K562 (cell line): ENCODE results near the gene PRRC2B. TPM values are rescaled to one million over a fixed set of nuclear protein-coding genes. Genes with fewer than 3 reads are reported as not detected.
"Not testable (repeated sequence)": the region's sequence is repeated elsewhere in the genome, so short reads cannot be mapped to it uniquely, and the experiment has no call there.

ENCODE experiments used
- ATAC-seq: fragments of 200-7000 bp; cut with Tn5 transposase; 3 replicates; pipeline ENCODE4 v1.9.1; 2020; ENCODE audit warnings: moderate library complexity
- BruUV-seq: library from RNA; stranded (reverse); fragments of 400-500 nt; replicated peaks from 2 replicates; lab custom pipeline; 2021; lab: Mats Ljungman, UMichigan
- CTCF ChIA-PET: fragments of 300-600 bp; formaldehyde crosslinking; extraction: SDS; loops from one replicate; lab custom pipeline; 2021; ENCODE audit warnings: low intra/inter-chr PET ratio; lab: Yijun Ruan, JAX
- POLR2A ChIA-PET: fragments of 300-600, 350-650 bp; sonication (Branson Sonifier 250); formaldehyde crosslinking; extraction: SDS; loops from one replicate; lab custom pipeline; 2021; ENCODE audit warnings: antibody characterized with exemption, inconsistent platforms; lab: Yijun Ruan, JAX
- DNase-seq, 4 experiments: peaks; one replicate each; pipeline versions ENCODE4 v3.0.0 to v3.0.0-alpha.2; 2011 to 2018; ENCODE audit warnings: low spot score in 3 of 4, mixed read lengths in 3 of 4; ENCODE audit errors: extremely low read depth in 1 of 4
- FAIRE-seq: peaks from 2 replicates; lab custom pipeline; 2011; peaks lifted over from hg19 to GRCh38; lab: Jason Lieb, UNC
- H2AFZ ChIP-seq: 2 replicates; pipeline ENCODE4 v1.6.0; 2011; ENCODE audit warnings: low read depth, low read length, control low read depth, inconsistent platforms
- H3K27ac ChIP-seq: fragments of 200-600 bp; 3 replicates; pipeline ENCODE4 v1.8.0; 2011; ENCODE audit warnings: low read depth, mild to moderate bottlenecking, control low read depth, inconsistent platforms, low read length, moderate library complexity, mixed read lengths; ENCODE audit errors: extremely low read depth
- H3K27me3 ChIP-seq, 2 experiments: fragments of 300-600 bp in 1 of 2; 2 replicates in 1 of 2; 3 replicates in 1 of 2; pipeline versions ENCODE4 v1.6.0 to v1.8.0; 2011; ENCODE audit warnings: inconsistent platforms in 2 of 2, low read length in 2 of 2, mild to moderate bottlenecking in 1 of 2, mixed read lengths in 1 of 2, moderate library complexity in 1 of 2; ENCODE audit not compliant: control insufficient read depth in 2 of 2, insufficient read depth in 2 of 2
- H3K36me3 ChIP-seq: fragments of 300-600 bp; 3 replicates; pipeline ENCODE4 v1.8.0; 2011; ENCODE audit warnings: mild to moderate bottlenecking, low read length, inconsistent platforms; ENCODE audit not compliant: control insufficient read depth, insufficient read depth
- H3K4me1 ChIP-seq, 2 experiments: fragments of 200-600 bp in 1 of 2; replicated peaks in 1 of 2; 2 replicates in 1 of 2; 3 replicates in 1 of 2; pipeline versions ENCODE4 v1.5.1 to v1.8.0; 2011; ENCODE audit warnings: inconsistent platforms in 2 of 2, low read length in 2 of 2, mild to moderate bottlenecking in 1 of 2, mixed read lengths in 1 of 2, moderate library complexity in 1 of 2; ENCODE audit not compliant: control insufficient read depth in 2 of 2, insufficient read depth in 2 of 2
- H3K4me2 ChIP-seq: 2 replicates; pipeline ENCODE4 v1.6.1; 2011; ENCODE audit warnings: low read length, control low read depth, inconsistent platforms, mixed read lengths; ENCODE audit not compliant: insufficient read depth
- H3K4me3 ChIP-seq: fragments of 200-600 bp; sonication (generic), shearing (Covaris generic); 2 replicates; pipeline ENCODE4 v1.5.1; 2016; ENCODE audit warnings: control low read depth, inconsistent platforms
- H3K79me2 ChIP-seq: fragments of 200-600 bp; 3 replicates; pipeline ENCODE4 v1.8.0; 2011; ENCODE audit warnings: low read length, inconsistent platforms; ENCODE audit not compliant: control insufficient read depth, insufficient read depth
- H3K9ac ChIP-seq, 2 experiments: 2 replicates each; pipeline versions ENCODE4 v1.6.0 to v1.6.1; 2011; ENCODE audit warnings: low read depth in 2 of 2, low read length in 2 of 2, control low read depth in 1 of 2, inconsistent platforms in 1 of 2, mild to moderate bottlenecking in 1 of 2, mixed read lengths in 1 of 2; ENCODE audit not compliant: insufficient read depth in 1 of 2
- H3K9me1 ChIP-seq: one replicate; pipeline ENCODE4 v1.6.0; 2011; ENCODE audit warnings: inconsistent platforms, mild to moderate bottlenecking, low read length, moderate library complexity; ENCODE audit not compliant: control insufficient read depth, insufficient read depth
- H3K9me3 ChIP-seq: replicated peaks from 2 replicates; pipeline ENCODE4 v1.5.1; 2011; ENCODE audit warnings: low read depth, low read length, inconsistent platforms; ENCODE audit not compliant: control insufficient read depth, insufficient read depth
- H4K20me1 ChIP-seq: replicated peaks from 2 replicates; pipeline ENCODE4 v1.6.1; 2011; ENCODE audit warnings: low read length, inconsistent platforms, mixed read lengths; ENCODE audit not compliant: control insufficient read depth, insufficient read depth
- FOXP4 ChIP-seq: sonication (generic); formaldehyde crosslinking; IDR thresholded peaks from 2 replicates; pipeline ENCODE4 v1.8.0; 2022; ENCODE audit warnings: mild to moderate bottlenecking, missing genetic modification reagents, borderline replicate concordance
- WGBS: fragments of 100-300 bp; shearing (Covaris generic); methylation state at CpG from one replicate; pipeline ENCODE4 v1.1.6; 2016; ENCODE audit warnings: low coverage, mixed read lengths; ENCODE audit not compliant: insufficient coverage; ENCODE audit errors: missing lambda C conversion rate; 5-methylcytosine and 5-hydroxymethylcytosine counted together
- in situ Hi-C: fragments of 300-500 bp; cut with MboI; formaldehyde crosslinking; loops from 4 replicates; pipeline ENCODE4 v1.15.0; 2018; ENCODE audit warnings: inconsistent platforms, mixed read lengths
- intact Hi-C: fragments of 100-400 bp; cut with micrococcal nuclease; formaldehyde crosslinking; loops from 2 replicates; pipeline ENCODE4 v1.14.2; 2022
- polyA plus RNA-seq, 8 experiments: library from polyadenylated mRNA; depleted of rRNA in 4 of 8; stranded (reverse) in 5 of 8; unstranded in 3 of 8; fragments of >200 nt; fragmentation: Nextera tagmentation in 2 of 8; fragmentation: Illumina TruSeq in 1 of 8; extraction: Ambion mirVana in 2 of 8; extraction: Trizol in 1 of 8; gene quantifications; 2 replicates each; pipeline versions ENCODE4 v1.2.1 to v1.2.3, GENCODE V29; 2011 to 2014; ENCODE audit warnings: inconsistent platforms in 1 of 8, missing spikeins in 1 of 8
- total RNA-seq, 7 experiments: library from RNA; depleted of rRNA in 6 of 7; stranded (reverse); fragments of >200 nt in 6 of 7; fragmentation: Illumina TruSeq in 2 of 7; extraction: Trizol in 2 of 7; gene quantifications; 2 replicates each; pipeline versions ENCODE4 v1.2.1 to v1.2.3, GENCODE V29; 2011 to 2021; ENCODE audit warnings: low replicate concordance in 1 of 7

The PRRC2B gene
- total and polyA plus RNA-seq, 9 of the 15 experiments (the other 6 are each of a cell fraction or from before 2014, with no cell fraction given) = 0.34 to 125 (median 30.9) TPM

GRCh38 chr9:131344931-131345535 is 48.9 kb upstream of the PRRC2B start:
- FAIRE-seq, H3K9me1 ChIP-seq, H4K20me1 ChIP-seq, H3K4me2 ChIP-seq, ATAC-seq, H3K27me3 ChIP-seq, CTCF ChIA-PET, H3K79me2 ChIP-seq, BruUV-seq, intact Hi-C loops, H3K4me3 ChIP-seq, H2AFZ ChIP-seq, DNase-seq, H3K9ac ChIP-seq, H3K36me3 ChIP-seq, H3K27ac ChIP-seq, in situ Hi-C loops, H3K9me3 ChIP-seq: not testable (repeated sequence)
- POLR2A ChIA-PET = interaction anchor here (0.6 kb wide), 1 partner anchor 48 kb away, joined by 5 read pairs; no protein-coding TSS in a partner anchor
- H3K4me1 ChIP-seq = peaks cover 3 to 14% of the 10 kb centered on the region in 2 experiments; a peak in 4 of 5 replicates
- 46% methylated on average over 11 of the region's 11 CpGs for WGBS

GRCh38 chr9:131346559-131346958 is 47.3 kb upstream of the PRRC2B start:
- no peaks in the 10 kb centered on the region for H3K9me3 ChIP-seq
- H3K4me2 ChIP-seq = no peak overlapping the region
- POLR2A ChIA-PET = no interaction called here
- H3K36me3 ChIP-seq = no peaks in the 10 kb centered on the region
- peaks cover 3 to 25% of the 10 kb centered on the region in 2 experiments; a peak in 4 of 5 replicates for H3K4me1 ChIP-seq
- no peaks in the 10 kb centered on the region for H4K20me1 ChIP-seq
- H3K9ac ChIP-seq = no peak overlapping the region
- ATAC-seq (no peak), FAIRE-seq (no peak), DNase-seq (no peak)
- no peak for TF ChIP-seq FOXP4
- CTCF ChIA-PET = no interaction called here
- intact Hi-C loops = no loop called here
- no peaks in the 10 kb centered on the region for H3K9me1 ChIP-seq
- no peaks in the 10 kb centered on the region for H3K79me2 ChIP-seq
- BruUV-seq = no TSS peak
- WGBS = 70% methylated on average over 6 of the region's 6 CpGs
- no peak overlapping the region for H2AFZ ChIP-seq
- no peak overlapping the region for H3K27ac ChIP-seq
- no peak overlapping the region for H3K4me3 ChIP-seq
- H3K27me3 ChIP-seq = no peaks in the 10 kb centered on the region
- in situ Hi-C loops = no loop called here
